ENCODE data around the gene CACNA2D3. TPM values are rescaled to one million over a fixed set of nuclear protein-coding genes. Genes with fewer than 3 reads are reported as not detected.

CACNA2D3 gene
- polyA plus RNA-seq, 1 donor (not counting 4 experiments of a cell fraction or from before 2014, with no cell fraction given): 0.08 TPM

GRCh38 chr3:54547846-54548245, 425.5 kb downstream of the CACNA2D3 start:
- no peak overlapping the region for H3K9ac ChIP-seq (ENCODE audit: control insufficient read depth, extremely low read depth, insufficient read depth, low read length)
- no peak overlapping the region for H3K4me3 ChIP-seq (ENCODE audit: control insufficient read depth in 2 of 3, extremely low read depth in 1 of 3, insufficient read depth in 2 of 3, low read depth in 1 of 3, low read length in 3 of 3)
- dilution Hi-C loops (cut with MboI; ENCODE audit: extremely low pct_ligation_motif_present, low sequenced_read_pairs): no loop called here
- H3K4me1 ChIP-seq (ENCODE audit: control insufficient read depth, extremely low read depth, insufficient read depth, low read length): no peaks in the 10 kb centered on the region
- H3K4me2 ChIP-seq (ENCODE audit: control insufficient read depth, extremely low read depth, insufficient read depth, low read depth, low read length): no peak overlapping the region
- H3K9me1 ChIP-seq (ENCODE audit: control insufficient read depth, extremely low read depth, insufficient read depth, low read length): no peaks in the 10 kb centered on the region
- H3K27ac ChIP-seq (ENCODE audit: control insufficient read depth, insufficient read depth, low read length): no peak overlapping the region
- H3K36me3 ChIP-seq (ENCODE audit: control insufficient read depth in 2 of 2, extremely low read depth in 1 of 2, insufficient read depth in 2 of 2, low read length in 2 of 2): no peaks in the 10 kb centered on the region
- H2AFZ ChIP-seq (ENCODE audit: control insufficient read depth, low read length): no peak overlapping the region
- TF ChIP-seq EZH2 (IDR thresholded peaks at IDR 0.05; ENCODE audit: low read length) (no peak), CTCF (optimal IDR thresholded peaks at IDR 0.05 in 1 of 3, IDR thresholded peaks at IDR 0.05 in 1 of 3, conservative IDR thresholded peaks at IDR 0.05 in 1 of 3; ENCODE audit: extremely low read depth in 1 of 3, insufficient read depth in 2 of 3, low read length in 3 of 3) (no peak)
- DNase-seq (ENCODE audit: low read depth, low spot score) (no peak), FAIRE-seq (no peak)
- H4K20me1 ChIP-seq (ENCODE audit: control insufficient read depth, extremely low read depth, insufficient read depth, low read length): no peaks in the 10 kb centered on the region
- no peaks in the 10 kb centered on the region for H3K79me2 ChIP-seq (ENCODE audit: control insufficient read depth, insufficient read depth, low read length)
- H3K27me3 ChIP-seq (ENCODE audit: control insufficient read depth, extremely low read depth, insufficient read depth, low read length): no peaks in the 10 kb centered on the region
- no peaks in the 10 kb centered on the region for H3K9me3 ChIP-seq (ENCODE audit: control insufficient read depth, low read depth, low read length)

DNA sequence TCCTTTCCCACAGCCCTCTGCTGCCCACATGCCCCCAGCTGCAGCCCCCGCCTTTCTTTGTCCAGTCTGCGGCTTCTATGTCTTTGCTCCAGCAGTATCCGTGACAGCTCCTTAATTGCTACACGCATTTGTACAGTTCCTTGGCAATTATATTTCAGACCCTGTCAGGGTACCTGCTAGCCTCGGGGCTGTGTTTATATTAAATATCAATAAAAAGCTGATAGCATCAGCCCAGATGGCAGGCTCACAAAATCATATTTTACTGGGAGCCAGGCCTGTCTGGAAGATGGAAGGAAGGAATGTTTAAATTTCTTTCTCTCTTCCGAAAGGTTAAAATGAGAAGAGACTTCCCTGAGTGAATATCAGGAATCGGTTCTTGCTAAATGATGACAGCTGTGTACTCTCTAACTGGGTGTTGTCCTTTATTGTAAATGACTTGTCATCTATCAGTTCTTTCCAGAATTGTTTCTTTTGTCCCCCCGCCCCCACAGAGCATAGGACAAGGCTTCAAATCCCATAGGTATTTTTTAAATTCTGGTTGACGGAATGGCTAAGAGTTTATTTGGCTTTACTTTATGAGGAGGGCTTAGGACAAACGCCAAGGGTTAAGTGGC, 427.4 kb downstream of the CACNA2D3 start:
- Histone ChIP-seq H3K4me1 (ENCODE audit: control insufficient read depth, extremely low read depth, insufficient read depth, low read length) (no peaks in the 10 kb centered on the region), H3K9me1 (ENCODE audit: control insufficient read depth, extremely low read depth, insufficient read depth, low read length) (no peaks in the 10 kb centered on the region), H4K20me1 (ENCODE audit: control insufficient read depth, extremely low read depth, insufficient read depth, low read length) (no peaks in the 10 kb centered on the region), H3K27me3 (ENCODE audit: control insufficient read depth, extremely low read depth, insufficient read depth, low read length) (no peaks in the 10 kb centered on the region), H3K4me2 (ENCODE audit: control insufficient read depth, extremely low read depth, insufficient read depth, low read depth, low read length) (no peak overlapping the region), H3K27ac (ENCODE audit: control insufficient read depth, insufficient read depth, low read length) (no peak overlapping the region), H3K9ac (ENCODE audit: control insufficient read depth, extremely low read depth, insufficient read depth, low read length) (no peak overlapping the region), H3K79me2 (ENCODE audit: control insufficient read depth, insufficient read depth, low read length) (no peaks in the 10 kb centered on the region), H3K9me3 (ENCODE audit: control insufficient read depth, low read depth, low read length) (no peaks in the 10 kb centered on the region), H2AFZ (ENCODE audit: control insufficient read depth, low read length) (no peak overlapping the region), H3K4me3 (ENCODE audit: control insufficient read depth in 2 of 3, extremely low read depth in 1 of 3, insufficient read depth in 2 of 3, low read depth in 1 of 3, low read length in 3 of 3) (no peak overlapping the region), H3K36me3 (ENCODE audit: control insufficient read depth in 2 of 2, extremely low read depth in 1 of 2, insufficient read depth in 2 of 2, low read length in 2 of 2) (no peaks in the 10 kb centered on the region)
- no peak for TF ChIP-seq CTCF (optimal IDR thresholded peaks at IDR 0.05 in 1 of 3, IDR thresholded peaks at IDR 0.05 in 1 of 3, conservative IDR thresholded peaks at IDR 0.05 in 1 of 3; ENCODE audit: extremely low read depth in 1 of 3, insufficient read depth in 2 of 3, low read length in 3 of 3)
- no peak for TF ChIP-seq EZH2 (IDR thresholded peaks at IDR 0.05; ENCODE audit: low read length)
- DNase-seq (ENCODE audit: low read depth, low spot score): no peak
- dilution Hi-C loops (cut with MboI; ENCODE audit: extremely low pct_ligation_motif_present, low sequenced_read_pairs): no loop called here
- FAIRE-seq: no peak
